ENCODE measurements around the gene CPT1C.
"Not testable (repeated sequence)": the region's sequence is repeated elsewhere in the genome, so short reads cannot be mapped to it uniquely, and the experiment has no call there.

The CPT1C gene

DNA sequence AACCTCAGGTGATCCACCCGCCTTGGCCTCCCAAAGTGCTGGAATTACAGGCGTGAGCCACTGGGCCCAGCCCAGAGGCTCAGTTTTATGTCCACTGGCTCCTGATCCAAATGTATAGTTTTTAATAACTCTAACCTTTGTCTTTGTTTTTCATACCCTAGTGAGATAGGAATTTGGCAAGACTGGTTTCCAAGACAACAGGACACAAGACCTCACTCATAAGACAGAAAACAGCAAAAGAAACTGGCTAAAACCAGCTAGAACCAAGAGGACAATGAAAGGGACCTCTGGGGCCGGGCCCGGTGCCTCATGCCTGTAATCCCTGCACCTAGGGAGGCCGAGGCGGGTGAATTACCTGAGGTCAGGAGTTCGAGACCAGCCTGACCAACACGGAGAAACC is 27.6 kb downstream of the CPT1C start:
- peak; percentile 24 to 82 for DNase-seq (ENCODE audit: low read depth in 2 of 2)
- TF ChIP-seq, protein P1, sequence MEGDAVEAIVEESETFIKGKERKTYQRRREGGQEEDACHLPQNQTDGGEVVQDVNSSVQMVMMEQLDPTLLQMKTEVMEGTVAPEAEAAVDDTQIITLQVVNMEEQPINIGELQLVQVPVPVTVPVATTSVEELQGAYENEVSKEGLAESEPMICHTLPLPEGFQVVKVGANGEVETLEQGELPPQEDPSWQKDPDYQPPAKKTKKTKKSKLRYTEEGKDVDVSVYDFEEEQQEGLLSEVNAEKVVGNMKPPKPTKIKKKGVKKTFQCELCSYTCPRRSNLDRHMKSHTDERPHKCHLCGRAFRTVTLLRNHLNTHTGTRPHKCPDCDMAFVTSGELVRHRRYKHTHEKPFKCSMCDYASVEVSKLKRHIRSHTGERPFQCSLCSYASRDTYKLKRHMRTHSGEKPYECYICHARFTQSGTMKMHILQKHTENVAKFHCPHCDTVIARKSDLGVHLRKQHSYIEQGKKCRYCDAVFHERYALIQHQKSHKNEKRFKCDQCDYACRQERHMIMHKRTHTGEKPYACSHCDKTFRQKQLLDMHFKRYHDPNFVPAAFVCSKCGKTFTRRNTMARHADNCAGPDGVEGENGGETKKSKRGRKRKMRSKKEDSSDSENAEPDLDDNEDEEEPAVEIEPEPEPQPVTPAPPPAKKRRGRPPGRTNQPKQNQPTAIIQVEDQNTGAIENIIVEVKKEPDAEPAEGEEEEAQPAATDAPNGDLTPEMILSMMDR (IDR thresholded peaks at IDR 0.05; ENCODE audit: low read depth, low read length): no peak

DNA sequence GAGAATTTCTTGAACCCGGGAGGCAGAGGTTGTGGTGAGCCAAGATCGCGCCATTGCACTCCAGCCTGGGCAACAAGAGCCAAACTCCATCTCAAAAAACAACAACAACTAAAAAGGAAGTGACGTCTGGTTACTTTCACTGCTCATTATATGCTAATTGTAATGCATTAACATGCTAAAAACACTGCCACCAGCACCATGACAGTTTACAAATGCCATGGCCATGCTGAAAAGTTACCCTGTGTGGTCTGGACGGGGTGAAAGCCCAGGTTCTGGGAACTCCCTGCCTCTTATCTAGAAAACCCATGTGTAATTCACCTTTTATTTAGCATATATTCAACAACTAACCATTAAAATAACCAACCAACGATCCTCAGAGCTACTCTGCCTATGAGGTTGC is 28.1 kb downstream of the CPT1C start:
- DNase-seq (ENCODE audit: low read depth in 2 of 2): no peak
- TF ChIP-seq, protein P1 (IDR thresholded peaks at IDR 0.05; ENCODE audit: low read depth, low read length): no peak
- H3K4me3 ChIP-seq (replicated peaks in 1 of 2; ENCODE audit: low read depth in 2 of 2, low read length in 2 of 2): no peak overlapping the region

More for the DNA sequence above, 27.6 kb downstream of the CPT1C start:
- H3K4me3 ChIP-seq (replicated peaks in 1 of 2; ENCODE audit: low read depth in 2 of 2, low read length in 2 of 2): no peak overlapping the region

DNA sequence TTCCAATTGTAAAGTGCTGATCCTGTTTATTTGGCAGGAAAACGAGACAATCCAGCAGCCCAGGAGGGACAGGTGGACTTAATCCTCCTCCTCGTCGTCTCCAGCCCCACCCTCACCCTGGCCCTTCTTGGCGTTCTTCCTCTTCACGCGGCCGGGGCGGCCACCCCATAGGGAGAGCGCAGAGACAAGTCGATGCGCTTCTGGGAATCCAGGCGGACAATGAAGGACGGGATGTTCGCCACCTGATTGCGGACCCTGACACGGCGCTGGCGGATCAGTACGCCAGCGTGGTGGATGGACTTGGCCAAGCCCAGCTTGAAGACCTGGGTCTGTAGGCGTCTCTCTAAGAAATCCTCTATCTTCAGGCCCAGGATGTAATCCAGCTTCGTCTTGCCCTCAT is 28.5 kb downstream of the CPT1C start:
- H3K4me3 ChIP-seq (replicated peaks in 1 of 2; ENCODE audit: low read depth in 2 of 2, low read length in 2 of 2); DNase-seq (ENCODE audit: low read depth in 2 of 2): not testable (repeated sequence)

DNA sequence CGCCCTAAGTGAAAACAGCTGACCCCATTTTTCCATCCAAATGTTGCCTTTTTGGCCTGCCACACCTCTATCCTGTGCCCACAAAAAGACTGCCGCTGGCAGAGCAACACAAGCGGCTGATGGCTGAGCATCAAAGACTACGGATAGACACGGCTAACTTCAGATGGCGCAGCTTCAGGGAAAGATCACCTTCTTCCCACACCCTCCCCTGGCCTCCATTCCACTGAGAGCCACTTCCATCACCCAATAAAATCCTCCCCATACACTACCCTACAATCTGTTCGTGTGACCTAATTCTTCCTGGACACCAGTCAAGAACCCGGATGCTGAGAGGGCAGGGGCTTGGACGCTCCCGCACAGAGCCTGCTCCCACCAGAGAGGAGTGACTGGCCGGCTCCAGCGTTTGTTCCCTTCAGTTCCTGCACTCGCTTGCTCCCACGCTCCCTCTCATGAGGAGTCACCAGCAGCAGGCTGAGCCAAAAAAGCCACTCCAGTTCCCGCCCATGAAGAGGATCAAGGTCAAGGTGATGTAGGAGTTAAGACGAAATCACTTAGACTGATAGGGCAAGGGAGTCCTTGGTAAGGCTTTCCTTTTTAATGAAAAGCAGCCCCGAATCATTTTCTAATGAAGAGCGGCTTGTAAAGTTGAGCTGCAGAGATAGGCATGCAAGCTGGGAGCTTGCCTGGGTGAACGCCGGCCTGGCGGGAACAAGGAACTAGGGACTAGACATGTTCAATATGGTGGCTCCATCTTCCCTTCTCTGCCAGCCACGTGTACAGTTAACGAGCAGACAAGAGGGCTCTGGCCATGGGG is 36.5 kb downstream of the CPT1C start:
- TF ChIP-seq, protein P1 (IDR thresholded peaks at IDR 0.05; ENCODE audit: low read depth, low read length): no peak
- no peak overlapping the region for H3K4me3 ChIP-seq (replicated peaks in 1 of 2; ENCODE audit: low read depth in 2 of 2, low read length in 2 of 2)
- DNase-seq (ENCODE audit: low read depth in 2 of 2): peak; percentile 65 to 76

DNA sequence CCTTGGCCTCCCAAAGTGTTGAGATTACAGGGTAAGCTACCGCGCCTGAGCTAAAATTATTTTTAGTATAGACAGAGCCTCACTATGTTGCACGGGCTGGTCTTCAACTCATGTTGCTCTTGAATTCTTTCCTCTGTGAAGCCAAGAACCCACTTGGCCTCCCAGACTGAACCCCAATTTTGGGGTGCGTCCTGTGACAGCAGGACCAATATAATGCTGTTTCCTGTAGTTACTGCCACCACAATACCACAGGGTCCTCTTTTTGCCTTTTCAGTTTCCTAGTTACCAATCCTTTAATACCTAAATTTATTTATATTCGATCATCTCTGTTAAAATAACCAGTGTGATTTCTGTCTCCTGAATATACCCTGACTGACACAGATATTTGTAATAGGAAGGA is 39.2 kb downstream of the CPT1C start:
- TF ChIP-seq, protein P1 (IDR thresholded peaks at IDR 0.05; ENCODE audit: low read depth, low read length): no peak

DNA sequence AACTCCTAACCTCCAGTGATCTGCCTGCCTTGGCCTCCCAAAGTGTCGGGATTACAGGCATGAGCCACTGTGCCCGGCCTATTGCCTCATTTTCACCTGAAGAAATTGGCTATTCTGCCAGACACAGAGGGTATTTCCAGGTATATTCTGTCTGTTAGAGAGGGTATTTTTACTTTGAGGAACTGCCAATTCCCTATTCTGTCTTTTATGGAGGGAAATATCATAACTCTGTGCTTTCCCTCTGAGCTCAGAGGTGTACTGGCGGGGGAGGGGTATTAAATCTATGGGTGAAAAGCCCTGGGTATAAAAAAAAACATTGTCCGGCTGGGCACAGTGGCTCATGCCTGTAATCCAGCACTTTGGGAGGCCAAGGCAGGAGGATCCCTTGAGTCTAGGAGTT is 47.4 kb downstream of the CPT1C start:
- no peak overlapping the region for H3K4me3 ChIP-seq (replicated peaks in 1 of 2; ENCODE audit: low read depth in 2 of 2, low read length in 2 of 2)
- DNase-seq (ENCODE audit: low read depth in 2 of 2): no peak
- TF ChIP-seq, protein P1 (IDR thresholded peaks at IDR 0.05; ENCODE audit: low read depth, low read length): no peak

More for the DNA sequence above, 39.2 kb downstream of the CPT1C start:
- no peak for DNase-seq (ENCODE audit: low read depth in 2 of 2)
- no peak overlapping the region for H3K4me3 ChIP-seq (replicated peaks in 1 of 2; ENCODE audit: low read depth in 2 of 2, low read length in 2 of 2)

DNA sequence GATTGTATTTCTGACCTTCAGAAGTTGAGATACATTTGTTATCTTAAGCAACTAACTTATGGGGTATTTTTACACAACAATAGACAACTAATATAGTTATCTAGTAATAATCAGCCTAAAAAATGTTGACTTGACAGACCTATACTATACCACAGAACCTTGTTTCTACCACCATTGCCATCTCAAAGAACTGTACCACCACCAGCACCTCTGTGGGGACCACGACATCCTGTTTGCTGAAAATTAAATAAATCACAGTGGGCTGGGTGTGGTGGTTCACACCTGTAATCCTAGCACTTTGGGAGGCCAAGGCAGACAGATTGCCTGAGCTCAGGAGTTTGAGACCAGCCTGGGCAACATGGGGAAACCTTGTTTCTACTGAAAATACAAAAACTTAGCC is 48.2 kb downstream of the CPT1C start:
- TF ChIP-seq, protein P1 (IDR thresholded peaks at IDR 0.05; ENCODE audit: low read depth, low read length): no peak
- H3K4me3 ChIP-seq (replicated peaks in 1 of 2; ENCODE audit: low read depth in 2 of 2, low read length in 2 of 2): no peak overlapping the region
- DNase-seq (ENCODE audit: low read depth in 2 of 2): no peak

All from cardiac fibroblast (primary cell).